GM23248 (cell line): ENCODE data around the gene CPM. TPM values are rescaled to one million over a fixed set of nuclear protein-coding genes. Genes with fewer than 3 reads are reported as not detected.
A peak's percentile ranks its signal among the peaks of the same experiment; 100 is the strongest.

ENCODE experiments used
- DNase-seq: peaks from one replicate; pipeline ENCODE4 v3.0.0-alpha.2; 2015
- H2AFZ ChIP-seq: fragments of 200-600 bp; sonication (generic); 2 replicates; pipeline ENCODE4 v1.6.1; 2016; ENCODE audit warnings: antibody characterized with exemption
- H3F3A ChIP-seq: fragments of 200-600 bp; sonication (generic); 2 replicates; pipeline ENCODE4 v1.6.1; 2016; ENCODE audit warnings: mild to moderate bottlenecking, antibody characterized with exemption, mixed run types; ENCODE audit not compliant: insufficient read depth
- H3K27ac ChIP-seq: fragments of 200-600 bp; sonication (generic); 2 replicates; pipeline ENCODE4 v1.5.1; 2016; ENCODE audit warnings: mild to moderate bottlenecking
- H3K27me3 ChIP-seq: fragments of 200-600 bp; sonication (generic); replicated peaks from 2 replicates; pipeline ENCODE4 v1.6.1; 2016; ENCODE audit warnings: mild to moderate bottlenecking; ENCODE audit not compliant: insufficient read depth
- H3K36me3 ChIP-seq: fragments of 200-600 bp; sonication (generic); 2 replicates; pipeline ENCODE4 v1.6.1; 2016; ENCODE audit warnings: low read depth, mild to moderate bottlenecking
- H3K4me1 ChIP-seq: fragments of 200-600 bp; sonication (generic); 2 replicates; pipeline ENCODE4 v1.6.1; 2016; ENCODE audit warnings: mild to moderate bottlenecking; ENCODE audit not compliant: insufficient read depth
- H3K4me2 ChIP-seq: fragments of 200-600 bp; sonication (generic); one replicate; pipeline ENCODE4 v1.6.1; 2016; ENCODE audit warnings: mild to moderate bottlenecking; ENCODE audit not compliant: unreplicated experiment
- H3K4me3 ChIP-seq: fragments of 200-600 bp; sonication (generic); 2 replicates; pipeline ENCODE4 v1.5.1; 2016; ENCODE audit warnings: mild to moderate bottlenecking
- H3K79me2 ChIP-seq: fragments of 200-600 bp; sonication (generic); 2 replicates; pipeline ENCODE4 v1.6.1; 2016; ENCODE audit warnings: mild to moderate bottlenecking; ENCODE audit not compliant: insufficient read depth
- H3K9ac ChIP-seq: fragments of 200-600 bp; sonication (generic); 2 replicates; pipeline ENCODE4 v1.6.1; 2016; ENCODE audit warnings: mild to moderate bottlenecking
- H3K9me2 ChIP-seq: fragments of 200-600 bp; sonication (generic); 2 replicates; pipeline ENCODE4 v1.6.1; 2016; ENCODE audit warnings: mixed run types, mild to moderate bottlenecking, moderate library complexity; ENCODE audit not compliant: insufficient read depth
- H3K9me3 ChIP-seq: fragments of 200-600 bp; sonication (generic); one replicate; pipeline ENCODE4 v1.6.1; 2017; ENCODE audit warnings: low read depth
- H4K20me1 ChIP-seq: fragments of 200-600 bp; sonication (generic); 2 replicates; pipeline ENCODE4 v1.6.0; 2016; ENCODE audit not compliant: insufficient read depth
- EZH2 ChIP-seq: fragments of 200-600 bp; sonication (generic); IDR thresholded peaks from 2 replicates; pipeline ENCODE4 v1.6.1; 2018; ENCODE audit warnings: antibody characterized with exemption, mild to moderate bottlenecking; ENCODE audit not compliant: insufficient read depth, poor library complexity, severe bottlenecking
- EZH2phosphoT487 ChIP-seq: fragments of 200-600 bp; sonication (generic); IDR thresholded peaks from 2 replicates; pipeline ENCODE4 v1.6.1; 2018; ENCODE audit warnings: antibody characterized with exemption, moderate library complexity, mild to moderate bottlenecking, low read depth; ENCODE audit not compliant: insufficient read depth
- WGBS, 2 experiments: methylation state at CpG; one replicate each; pipeline ENCODE4 v1.1.6; 2015 to 2017; ENCODE audit warnings: low lambda C conversion rate in 2 of 2, low coverage in 1 of 2; ENCODE audit errors: missing lambda C conversion rate in 2 of 2; 5-methylcytosine and 5-hydroxymethylcytosine counted together
- in situ Hi-C: fragments of 300-500 bp; cut with MboI; formaldehyde crosslinking; loops from 2 replicates; pipeline ENCODE4 v1.15.0; 2020
- polyA plus RNA-seq: library from polyadenylated mRNA; unstranded; fragments of >200 nt; fragmentation: Nextera tagmentation; extraction: Ambion mirVana; gene quantifications from 2 replicates; pipeline ENCODE4 v1.2.1, GENCODE V29; 2016
- total RNA-seq: library from RNA; depleted of rRNA; stranded (reverse); fragments of >200 nt; shearing (Covaris generic); gene quantifications from 2 replicates; pipeline ENCODE4 v1.2.3, GENCODE V29; 2014

The CPM gene
- total and polyA plus RNA-seq, 2 experiments from 2014 or later = 13.7 to 22.5 TPM

DNA sequence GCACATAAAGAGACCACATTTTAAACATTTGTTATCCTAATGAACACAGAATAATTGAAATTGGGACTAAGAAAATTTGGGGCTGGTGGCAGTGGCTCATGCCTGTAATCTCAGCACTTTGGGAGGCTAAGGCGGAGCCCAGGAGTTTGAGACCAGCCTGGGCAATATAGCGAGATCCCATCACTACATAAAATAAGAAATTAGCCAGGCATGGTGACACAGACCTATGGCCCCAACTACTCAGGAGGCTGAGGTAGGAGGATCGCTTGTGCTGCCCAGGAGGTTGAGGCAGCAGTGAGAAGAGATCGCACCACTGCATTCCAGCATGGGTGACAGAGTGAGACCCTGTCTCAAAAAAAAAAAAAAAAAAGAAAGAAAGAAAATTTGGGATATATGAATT, 59.7 kb downstream of the CPM start:
- Histone ChIP-seq H3F3A (no peaks in the 10 kb centered on the region), H3K9me2 (no peaks in the 10 kb centered on the region), H3K36me3 (no peaks in the 10 kb centered on the region), H3K79me2 (no peaks in the 10 kb centered on the region), H2AFZ (no peak overlapping the region), H3K4me3 (no peak overlapping the region), H3K27me3 (no peaks in the 10 kb centered on the region), H3K9me3 (no peaks in the 10 kb centered on the region), H3K9ac (no peak overlapping the region), H3K27ac (no peak overlapping the region), H3K4me1 (no peaks in the 10 kb centered on the region), H4K20me1 (no peaks in the 10 kb centered on the region), H3K4me2 (no peak overlapping the region)
- in situ Hi-C loops = loop anchor here (25.0 kb wide), 1 partner anchor 364 kb away; the partner anchor contains the start of gene CPSF6
- 95 to 96% methylated on average over 4 of the region's 4 CpGs for WGBS, 2 experiments
- TF ChIP-seq EZH2 = no peak
- no peak for TF ChIP-seq EZH2phosphoT487
- DNase-seq = no peak

DNA sequence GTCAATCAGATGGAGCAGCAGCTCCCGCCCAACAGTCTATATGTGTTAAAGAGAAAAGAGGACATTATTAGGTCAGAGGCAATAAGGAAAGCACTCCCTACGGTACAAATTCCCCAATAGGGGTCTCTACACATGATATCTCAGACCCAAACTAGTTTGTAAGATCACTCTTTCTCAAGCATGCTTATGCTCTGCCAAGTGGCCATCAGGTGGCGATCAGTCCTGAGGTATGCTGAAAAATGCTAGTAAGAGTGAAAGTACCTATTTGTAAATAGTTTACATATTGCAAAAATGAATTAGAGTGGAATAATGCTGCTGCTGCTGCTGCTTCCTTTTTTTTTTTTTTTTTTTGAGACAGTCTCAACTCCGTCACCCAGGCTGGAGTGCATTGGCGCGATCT, 61.0 kb downstream of the CPM start:
- H3K36me3 ChIP-seq = no peaks in the 10 kb centered on the region
- H3K9me3 ChIP-seq = no peaks in the 10 kb centered on the region
- no peaks in the 10 kb centered on the region for H3F3A ChIP-seq
- no peaks in the 10 kb centered on the region for H3K79me2 ChIP-seq
- H2AFZ ChIP-seq = no peak overlapping the region
- in situ Hi-C loops = loop anchor here (25.0 kb wide), 1 partner anchor 365 kb away; the partner anchor contains the start of gene CPSF6
- H3K4me2 ChIP-seq = no peak overlapping the region
- H3K27ac ChIP-seq = no peak overlapping the region
- WGBS, 2 experiments = 81 to 82% methylated on average over 6 of the region's 6 CpGs
- no peaks in the 10 kb centered on the region for H4K20me1 ChIP-seq
- no peak overlapping the region for H3K9ac ChIP-seq
- H3K9me2 ChIP-seq = no peaks in the 10 kb centered on the region
- TF ChIP-seq EZH2phosphoT487 (no peak), EZH2 (no peak)
- no peaks in the 10 kb centered on the region for H3K27me3 ChIP-seq
- DNase-seq = peak; percentile 22
- H3K4me1 ChIP-seq = no peaks in the 10 kb centered on the region
- H3K4me3 ChIP-seq = no peak overlapping the region

GRCh38 chr12:68871396-68871795, 61.6 kb downstream of the CPM start:
- Histone ChIP-seq H2AFZ (no peak overlapping the region), H3K27me3 (no peaks in the 10 kb centered on the region), H3K27ac (no peak overlapping the region), H3K9me2 (no peaks in the 10 kb centered on the region), H3K4me1 (no peaks in the 10 kb centered on the region), H3F3A (no peaks in the 10 kb centered on the region), H3K4me3 (no peak overlapping the region), H3K36me3 (no peaks in the 10 kb centered on the region), H3K9ac (no peak overlapping the region), H3K79me2 (no peaks in the 10 kb centered on the region), H4K20me1 (no peaks in the 10 kb centered on the region), H3K9me3 (no peaks in the 10 kb centered on the region), H3K4me2 (no peak overlapping the region)
- in situ Hi-C loops = loop anchor here (25.0 kb wide), 1 partner anchor 366 kb away; the partner anchor contains the start of gene CPSF6
- TF ChIP-seq EZH2 (no peak), EZH2phosphoT487 (no peak)
- DNase-seq = no peak
- WGBS, 2 experiments = 74 to 75% methylated on average over 8 of the region's 8 CpGs

DNA sequence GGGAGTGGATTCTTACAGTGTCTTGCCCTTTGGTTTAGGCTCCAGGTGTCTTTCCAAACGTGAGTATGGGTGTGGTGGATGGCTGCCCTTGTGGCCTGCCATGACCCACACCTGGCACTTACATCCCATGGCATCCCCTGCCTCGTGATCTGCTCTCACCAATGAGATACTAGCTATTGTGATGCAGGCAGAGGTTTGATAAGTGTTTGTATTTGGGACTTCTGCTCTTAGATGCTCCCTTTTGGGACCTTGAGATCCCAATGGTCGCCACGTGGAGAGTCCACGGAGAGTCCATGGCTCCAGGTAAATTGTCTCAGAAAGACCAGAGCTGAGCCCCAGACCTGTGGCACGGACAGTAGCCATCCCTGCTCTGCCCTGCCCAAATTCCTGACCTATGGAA, 62.5 kb downstream of the CPM start:
- no peaks in the 10 kb centered on the region for H3K27me3 ChIP-seq
- no peak for DNase-seq
- H4K20me1 ChIP-seq = no peaks in the 10 kb centered on the region
- no peaks in the 10 kb centered on the region for H3K9me3 ChIP-seq
- no peaks in the 10 kb centered on the region for H3K79me2 ChIP-seq
- H3K9ac ChIP-seq = no peak overlapping the region
- 68 to 70% methylated on average over 6 of the region's 6 CpGs for WGBS, 2 experiments
- no peak overlapping the region for H2AFZ ChIP-seq
- no peak overlapping the region for H3K27ac ChIP-seq
- 0 out of 2 replicates have a peak, but pooled peaks cover 3% of the 10 kb centered on the region for H3K4me1 ChIP-seq
- no peak overlapping the region for H3K4me2 ChIP-seq
- H3K36me3 ChIP-seq = no peaks in the 10 kb centered on the region
- H3F3A ChIP-seq = no peaks in the 10 kb centered on the region
- no peak overlapping the region for H3K4me3 ChIP-seq
- no peak for TF ChIP-seq EZH2
- in situ Hi-C loops = loop anchor here (25.0 kb wide), 1 partner anchor 367 kb away; the partner anchor contains the start of gene CPSF6
- no peaks in the 10 kb centered on the region for H3K9me2 ChIP-seq

- no peak overlapping the region for H3K27ac ChIP-seq
- TF ChIP-seq EZH2phosphoT487 (no peak), EZH2 (no peak)
- no peak overlapping the region for H3K4me2 ChIP-seq
- H4K20me1 ChIP-seq = no peaks in the 10 kb centered on the region
- H2AFZ ChIP-seq = no peak overlapping the region
- H3K36me3 ChIP-seq = no peaks in the 10 kb centered on the region
- DNase-seq = no peak
- no peak overlapping the region for H3K4me3 ChIP-seq
- no peaks in the 10 kb centered on the region for H3K79me2 ChIP-seq
- in situ Hi-C loops = loop anchor here (25.0 kb wide), 1 partner anchor 367 kb away; the partner anchor contains the start of gene CPSF6
- 69 to 77% methylated on average over 5 of the region's 5 CpGs for WGBS, 2 experiments
- H3K9ac ChIP-seq = no peak overlapping the region
- H3K27me3 ChIP-seq = no peaks in the 10 kb centered on the region
- H3F3A ChIP-seq = no peaks in the 10 kb centered on the region
- H3K4me1 ChIP-seq = 0 out of 2 replicates have a peak, but pooled peaks cover 5% of the 10 kb centered on the region
- no peaks in the 10 kb centered on the region for H3K9me3 ChIP-seq
- H3K9me2 ChIP-seq = no peaks in the 10 kb centered on the region
These were observed 63.0 kb downstream of the CPM start for GRCh38 chr12:68870011-68870410.
